ENCODE data around the gene EGFR. TPM values are rescaled to one million over a fixed set of nuclear protein-coding genes. Genes with fewer than 3 reads are reported as not detected.

EGFR gene
- total and polyA plus RNA-seq, 2 donors (not counting 3 experiments of a cell fraction or from before 2014, with no cell fraction given) = 1.5 to 4.1 TPM

DNA sequence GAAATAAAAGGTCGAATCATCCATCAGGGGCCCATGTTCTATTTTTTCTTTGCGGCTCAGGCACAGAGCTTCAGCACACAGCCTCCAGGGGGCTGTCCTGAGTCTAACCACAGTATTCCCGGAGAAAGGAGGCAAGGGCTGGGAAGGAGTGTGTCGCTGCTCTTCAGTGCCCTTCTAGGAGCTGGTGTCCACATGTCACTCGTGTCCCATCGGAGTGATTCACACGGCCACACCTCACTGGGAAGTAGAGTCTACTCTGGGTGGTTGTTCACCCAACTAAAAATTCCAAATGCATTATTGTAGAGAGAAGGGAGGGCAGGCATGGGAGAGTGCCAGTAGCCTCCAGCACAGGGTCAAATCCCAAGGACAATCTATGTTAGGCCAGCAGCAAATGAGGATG is 231.5 kb downstream of the EGFR start:
- no peak for TF ChIP-seq POLR2A (IDR thresholded peaks at IDR 0.05; ENCODE audit: low read depth, low read length)
- TF ChIP-seq, protein P1, sequence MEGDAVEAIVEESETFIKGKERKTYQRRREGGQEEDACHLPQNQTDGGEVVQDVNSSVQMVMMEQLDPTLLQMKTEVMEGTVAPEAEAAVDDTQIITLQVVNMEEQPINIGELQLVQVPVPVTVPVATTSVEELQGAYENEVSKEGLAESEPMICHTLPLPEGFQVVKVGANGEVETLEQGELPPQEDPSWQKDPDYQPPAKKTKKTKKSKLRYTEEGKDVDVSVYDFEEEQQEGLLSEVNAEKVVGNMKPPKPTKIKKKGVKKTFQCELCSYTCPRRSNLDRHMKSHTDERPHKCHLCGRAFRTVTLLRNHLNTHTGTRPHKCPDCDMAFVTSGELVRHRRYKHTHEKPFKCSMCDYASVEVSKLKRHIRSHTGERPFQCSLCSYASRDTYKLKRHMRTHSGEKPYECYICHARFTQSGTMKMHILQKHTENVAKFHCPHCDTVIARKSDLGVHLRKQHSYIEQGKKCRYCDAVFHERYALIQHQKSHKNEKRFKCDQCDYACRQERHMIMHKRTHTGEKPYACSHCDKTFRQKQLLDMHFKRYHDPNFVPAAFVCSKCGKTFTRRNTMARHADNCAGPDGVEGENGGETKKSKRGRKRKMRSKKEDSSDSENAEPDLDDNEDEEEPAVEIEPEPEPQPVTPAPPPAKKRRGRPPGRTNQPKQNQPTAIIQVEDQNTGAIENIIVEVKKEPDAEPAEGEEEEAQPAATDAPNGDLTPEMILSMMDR (IDR thresholded peaks at IDR 0.05; ENCODE audit: extremely low read depth in 1 of 2, insufficient read depth in 1 of 2, low read depth in 1 of 2, low read length in 2 of 2) = peak; percentile 73 to 75
- Histone ChIP-seq H3K4me3 (replicated peaks in 1 of 3; ENCODE audit: insufficient read depth in 1 of 3, low read depth in 1 of 3, low read length in 3 of 3) (no peak overlapping the region), H2AFZ (ENCODE audit: low read depth, low read length) (no peak overlapping the region), H3K36me3 (ENCODE audit: control insufficient read depth in 2 of 2, extremely low read depth in 1 of 2, insufficient read depth in 2 of 2, low read length in 2 of 2) (no peaks in the 10 kb centered on the region), H3K27me3 (ENCODE audit: control insufficient read depth in 2 of 2, insufficient read depth in 2 of 2, low read length in 2 of 2) (peaks cover 27 to 33% of the 10 kb centered on the region in 2 experiments), H3K79me2 (ENCODE audit: control insufficient read depth, insufficient read depth, low read length) (no peaks in the 10 kb centered on the region), H4K20me1 (replicated peaks; ENCODE audit: control insufficient read depth, extremely low read depth, insufficient read depth, low read length) (no peaks in the 10 kb centered on the region), H3K9me3 (replicated peaks; ENCODE audit: control insufficient read depth, insufficient read depth, low read length) (no peaks in the 10 kb centered on the region), H3K9me1 (replicated peaks; ENCODE audit: control insufficient read depth, extremely low read depth, insufficient read depth, low read length) (no peaks in the 10 kb centered on the region), H3K4me2 (ENCODE audit: insufficient read depth, low read length) (no peak overlapping the region), H3K9ac (replicated peaks; ENCODE audit: extremely low read depth, insufficient read depth, low read length) (no peak overlapping the region), H3K4me1 (ENCODE audit: control insufficient read depth, extremely low read depth, insufficient read depth, low read length) (peaks cover 8% of the 10 kb centered on the region), H3K27ac (ENCODE audit: insufficient read depth, low read depth, low read length) (no peak overlapping the region)
- ChIA-PET CTCF (interaction anchor here (0.6 to 2.6 kb wide), 18 partner anchors 12 to 476 kb away, joined by 3 to 22 read pairs (median 4); no protein-coding TSS in a partner anchor), POLR2A (no interaction called here)
- peak; percentile 83 for FAIRE-seq
- DNase-seq (ENCODE audit: low read depth, low spot score) = peak; percentile 27
- dilution Hi-C loops (cut with MboI; ENCODE audit: extremely low pct_ligation_motif_present, low sequenced_read_pairs) = loop anchor here (10.0 kb wide), 1 partner anchor 476 kb away; no protein-coding TSS in a partner anchor
- no TSS peak for BruUV-seq (replicated peaks)
- intact Hi-C loops (cut with micrococcal nuclease) = loop anchor here (1.0 kb wide), 1 partner anchor 185 kb away; no protein-coding TSS in a partner anchor

DNA sequence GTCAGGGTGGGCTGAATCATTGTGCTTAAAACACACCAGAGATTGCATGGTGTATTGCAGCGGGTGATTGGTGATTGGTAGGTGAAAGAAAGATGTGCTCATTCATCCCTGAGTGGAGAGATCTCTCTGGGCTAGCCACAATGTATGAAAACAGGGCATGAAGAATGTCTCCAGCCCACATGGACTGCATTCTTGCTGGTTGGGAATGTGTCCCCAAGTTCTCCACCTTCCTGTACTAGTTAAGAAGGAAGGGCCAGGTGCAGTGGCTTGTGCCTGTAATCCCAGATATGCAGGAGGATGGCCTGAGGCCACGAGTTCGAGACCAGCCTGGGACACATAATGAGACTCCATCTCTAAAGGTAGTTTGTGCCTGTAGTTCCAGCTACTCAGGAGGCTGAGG is 232.5 kb downstream of the EGFR start:
- dilution Hi-C loops (cut with MboI; ENCODE audit: extremely low pct_ligation_motif_present, low sequenced_read_pairs) = loop anchor here (10.0 kb wide), 1 partner anchor 477 kb away; no protein-coding TSS in a partner anchor
- POLR2A ChIA-PET = no interaction called here
- Histone ChIP-seq H2AFZ (ENCODE audit: low read depth, low read length) (no peak overlapping the region), H3K4me1 (ENCODE audit: control insufficient read depth, extremely low read depth, insufficient read depth, low read length) (peaks cover 9% of the 10 kb centered on the region), H3K79me2 (ENCODE audit: control insufficient read depth, insufficient read depth, low read length) (no peaks in the 10 kb centered on the region), H3K9ac (replicated peaks; ENCODE audit: extremely low read depth, insufficient read depth, low read length) (no peak overlapping the region), H3K9me3 (replicated peaks; ENCODE audit: control insufficient read depth, insufficient read depth, low read length) (no peaks in the 10 kb centered on the region), H3K36me3 (ENCODE audit: control insufficient read depth in 2 of 2, extremely low read depth in 1 of 2, insufficient read depth in 2 of 2, low read length in 2 of 2) (no peaks in the 10 kb centered on the region), H3K9me1 (replicated peaks; ENCODE audit: control insufficient read depth, extremely low read depth, insufficient read depth, low read length) (no peaks in the 10 kb centered on the region), H3K27me3 (ENCODE audit: control insufficient read depth in 2 of 2, insufficient read depth in 2 of 2, low read length in 2 of 2) (peaks cover 31 to 36% of the 10 kb centered on the region in 2 experiments), H3K27ac (ENCODE audit: insufficient read depth, low read depth, low read length) (no peak overlapping the region), H3K4me2 (ENCODE audit: insufficient read depth, low read length) (no peak overlapping the region), H3K4me3 (replicated peaks in 1 of 3; ENCODE audit: insufficient read depth in 1 of 3, low read depth in 1 of 3, low read length in 3 of 3) (no peak overlapping the region), H4K20me1 (replicated peaks; ENCODE audit: control insufficient read depth, extremely low read depth, insufficient read depth, low read length) (no peaks in the 10 kb centered on the region)
- TF ChIP-seq, protein P2, sequence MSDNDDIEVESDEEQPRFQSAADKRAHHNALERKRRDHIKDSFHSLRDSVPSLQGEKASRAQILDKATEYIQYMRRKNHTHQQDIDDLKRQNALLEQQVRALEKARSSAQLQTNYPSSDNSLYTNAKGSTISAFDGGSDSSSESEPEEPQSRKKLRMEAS (IDR thresholded peaks at IDR 0.05; ENCODE audit: insufficient read depth, insufficient read length) = no peak
- TF ChIP-seq EZH2 (IDR thresholded peaks at IDR 0.05; ENCODE audit: borderline replicate concordance, low read depth, low read length, severe bottlenecking) (no peak), POLR2AphosphoS5 (IDR thresholded peaks at IDR 0.05; ENCODE audit: insufficient read depth, low read depth, low read length) (no peak), GATA2 (IDR thresholded peaks at IDR 0.05; ENCODE audit: insufficient read depth, insufficient read length, low read depth, low read length) (no peak), JUN (IDR thresholded peaks at IDR 0.05; ENCODE audit: borderline replicate concordance, insufficient read depth, insufficient read length, low read depth) (no peak), POLR2A (IDR thresholded peaks at IDR 0.05; ENCODE audit: low read depth, low read length) (no peak), FOS (IDR thresholded peaks at IDR 0.05; ENCODE audit: borderline replicate concordance, insufficient read depth, low read length) (no peak), MYC (IDR thresholded peaks at IDR 0.05; ENCODE audit: low read depth, low read length) (no peak)
- TF ChIP-seq, protein P1 (IDR thresholded peaks at IDR 0.05; ENCODE audit: extremely low read depth in 1 of 2, insufficient read depth in 1 of 2, low read depth in 1 of 2, low read length in 2 of 2) = no peak
- no TSS peak for BruUV-seq (replicated peaks)
- DNase-seq (ENCODE audit: low read depth, low spot score) = no peak
- intact Hi-C loops (cut with micrococcal nuclease) = no loop called here
- peak; percentile 43 for FAIRE-seq
- CTCF ChIA-PET = interaction anchor here (1.4 to 6.0 kb wide), 4 partner anchors 186 to 475 kb away, joined by 5 to 406 read pairs (median 204); no protein-coding TSS in a partner anchor

Measured in endothelial cell of umbilical vein (primary cell).